Prostate gland (tissue), 2 donors: ENCODE measurements around the gene RAD51B.

Source experiments
- CTCF ChIP-seq, 4 experiments: fragments of 200-600 bp in 2 of 4; fragments of 450-650 bp in 2 of 4; sonication (generic) in 2 of 4; IDR thresholded peaks; 1 replicate in 3 of 4; 2 replicates in 1 of 4; pipeline ENCODE4 v1.5.1; 2016 to 2019; ENCODE audit warnings: antibody characterized with exemption in 4 of 4, mild to moderate bottlenecking in 2 of 4, moderate library complexity in 2 of 4
- POLR2AphosphoS5 ChIP-seq: sonication (generic); formaldehyde crosslinking; IDR thresholded peaks from one replicate; pipeline ENCODE4 v1.6.1; 2017; ENCODE audit warnings: antibody characterized with exemption

GRCh38 chr14:68559949-68560348, 740.4 kb downstream of the RAD51B start:
- no peak for TF ChIP-seq CTCF (IDR thresholded peaks at IDR 0.05)
- TF ChIP-seq POLR2AphosphoS5: no peak
